ENCODE measurements around the gene GALE. TPM values are rescaled to one million over a fixed set of nuclear protein-coding genes. Genes with fewer than 3 reads are reported as not detected.
A peak's percentile ranks its signal among the peaks of the same experiment; 100 is the strongest.

The GALE gene
- total RNA-seq, 1 donor from 2014 or later: 15.9 TPM

DNA sequence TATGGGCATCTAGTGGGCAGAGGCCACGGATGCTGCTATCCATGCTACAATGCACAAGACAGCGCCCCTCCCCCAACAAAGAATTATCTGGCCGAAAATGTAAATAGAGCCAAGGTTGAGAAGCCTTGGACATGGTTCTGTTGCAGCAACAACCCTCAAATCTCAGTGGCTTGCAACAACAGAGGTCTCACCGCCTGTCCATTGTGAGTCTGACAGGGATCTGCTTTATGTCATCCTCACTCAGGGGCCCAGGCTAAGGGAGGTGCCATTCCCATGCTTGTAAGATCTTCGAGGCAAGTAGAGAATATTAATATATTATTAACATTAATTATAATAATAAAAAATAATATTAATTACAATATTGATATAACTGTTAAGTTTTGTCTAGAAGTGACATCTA lies 31.8 kb downstream of the GALE start:
- ChIA-PET POLR2A (interaction anchor here (0.7 kb wide), 1 partner anchor 18 kb away, joined by 6 read pairs; no protein-coding TSS in a partner anchor), CTCF (interaction anchor here (0.7 kb wide), 1 partner anchor 103 kb away, joined by 3 read pairs; no protein-coding TSS in a partner anchor)
- intact Hi-C loops (cut with micrococcal nuclease): loop anchor here (1.0 kb wide), 1 partner anchor 86 kb away; no protein-coding TSS in a partner anchor
- Mint-ChIP-seq H3K4me3 (no peak overlapping the region), H3K27ac (no peak overlapping the region), H3K4me1 (peaks cover 9% of the 10 kb centered on the region), H3K36me3 (ENCODE audit: low read depth) (peaks cover 19% of the 10 kb centered on the region), H3K9me3 (no peaks in the 10 kb centered on the region), H3K27me3 (no peaks in the 10 kb centered on the region)
- no peak for TF ChIP-seq CTCF (IDR thresholded peaks at IDR 0.05)
- no peak for ATAC-seq (ENCODE audit: low read depth)
- DNase-seq: no peak

- H3K27ac Mint-ChIP-seq: peak overlapping the region; percentile 18
- peaks cover 4% of the 10 kb centered on the region for H3K4me1 Mint-ChIP-seq
- ChIA-PET POLR2A (interaction anchor here (0.6 to 0.9 kb wide), 3 partner anchors 9 to 19 kb away, joined by 3 to 4 read pairs (median 3); no protein-coding TSS in a partner anchor), CTCF (interaction anchor here (1.2 kb wide), 1 partner anchor 153 kb away, joined by 3 read pairs; no protein-coding TSS in a partner anchor)
- H3K4me3 Mint-ChIP-seq: no peak overlapping the region
- DNase-seq: no peak
- TF ChIP-seq CTCF (IDR thresholded peaks at IDR 0.05): no peak
- H3K36me3 Mint-ChIP-seq (ENCODE audit: low read depth): peaks cover 59% of the 10 kb centered on the region
- no peak for ATAC-seq (ENCODE audit: low read depth)
- no peaks in the 10 kb centered on the region for H3K9me3 Mint-ChIP-seq
- no peaks in the 10 kb centered on the region for H3K27me3 Mint-ChIP-seq
- intact Hi-C loops (cut with micrococcal nuclease): no loop called here
Observed at GRCh38 chr1:23763041-23763577, 37.4 kb downstream of the GALE start.

GRCh38 chr1:23759277-23759676 lies 41.3 kb downstream of the GALE start:
- POLR2A ChIA-PET: no interaction called here
- no peak overlapping the region for H3K27ac Mint-ChIP-seq
- DNase-seq (no peak), ATAC-seq (ENCODE audit: low read depth) (no peak)
- CTCF ChIA-PET: interaction anchor here (1.1 kb wide), 1 partner anchor 12 kb away, joined by 3 read pairs; no protein-coding TSS in a partner anchor
- TF ChIP-seq CTCF (IDR thresholded peaks at IDR 0.05): no peak
- no peaks in the 10 kb centered on the region for H3K9me3 Mint-ChIP-seq
- H3K4me3 Mint-ChIP-seq: no peak overlapping the region
- no peaks in the 10 kb centered on the region for H3K27me3 Mint-ChIP-seq
- peaks cover 6% of the 10 kb centered on the region for H3K4me1 Mint-ChIP-seq
- peaks cover 84% of the 10 kb centered on the region for H3K36me3 Mint-ChIP-seq (ENCODE audit: low read depth)
- intact Hi-C loops (cut with micrococcal nuclease): no loop called here

DNA sequence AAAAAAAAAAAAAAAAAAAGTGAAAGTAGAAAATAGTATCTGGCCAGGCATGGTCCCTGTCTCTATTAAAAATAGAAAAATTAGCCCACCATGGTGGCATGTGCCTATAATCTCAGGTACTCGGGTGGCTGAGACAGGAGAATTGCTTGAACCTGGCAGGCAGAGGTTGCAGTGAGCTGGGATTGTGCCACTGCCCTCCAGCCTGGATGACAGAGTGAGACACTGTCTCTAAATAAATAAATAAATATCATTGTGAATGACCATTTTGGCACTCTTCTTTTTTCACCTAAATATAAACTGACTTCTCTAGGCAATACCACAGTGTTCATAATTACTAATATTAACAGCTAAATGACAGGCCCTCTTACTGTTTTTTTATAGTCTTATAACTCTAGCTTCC lies 42.7 kb downstream of the GALE start:
- H3K27me3 Mint-ChIP-seq: no peaks in the 10 kb centered on the region
- intact Hi-C loops (cut with micrococcal nuclease): no loop called here
- no peak for DNase-seq
- CTCF ChIA-PET: no interaction called here
- ATAC-seq (ENCODE audit: low read depth): no peak
- no peak for TF ChIP-seq CTCF (IDR thresholded peaks at IDR 0.05)
- H3K27ac Mint-ChIP-seq: no peak overlapping the region
- no peak overlapping the region for H3K4me3 Mint-ChIP-seq
- H3K9me3 Mint-ChIP-seq: no peaks in the 10 kb centered on the region
- peaks cover 4% of the 10 kb centered on the region for H3K4me1 Mint-ChIP-seq
- POLR2A ChIA-PET: interaction anchor here (0.5 to 0.7 kb wide), 3 partner anchors 35 to 55 kb away, joined by 5 to 7 read pairs (median 5); no protein-coding TSS in a partner anchor
- peaks cover 88% of the 10 kb centered on the region for H3K36me3 Mint-ChIP-seq (ENCODE audit: low read depth)

GRCh38 chr1:23756676-23757075 lies 43.9 kb downstream of the GALE start:
- peaks cover 91% of the 10 kb centered on the region for H3K36me3 Mint-ChIP-seq (ENCODE audit: low read depth)
- ChIA-PET POLR2A (interaction anchor here (0.6 to 0.9 kb wide), 2 partner anchors 13 to 134 kb away, joined by 3 read pairs; no protein-coding TSS in a partner anchor), CTCF (no interaction called here)
- no peak overlapping the region for H3K27ac Mint-ChIP-seq
- intact Hi-C loops (cut with micrococcal nuclease): no loop called here
- TF ChIP-seq CTCF (IDR thresholded peaks at IDR 0.05): no peak
- H3K9me3 Mint-ChIP-seq: no peaks in the 10 kb centered on the region
- no peaks in the 10 kb centered on the region for H3K27me3 Mint-ChIP-seq
- H3K4me3 Mint-ChIP-seq: no peak overlapping the region
- no peak for DNase-seq
- H3K4me1 Mint-ChIP-seq: peaks cover 4% of the 10 kb centered on the region
- peak; percentile 40 for ATAC-seq (ENCODE audit: low read depth)
